Kidney epithelial cell (primary cell): ENCODE measurements around the gene TBC1D22A. TPM values are rescaled to one million over a fixed set of nuclear protein-coding genes. Genes with fewer than 3 reads are reported as not detected.

ENCODE experiments used
- DNase-seq: peaks from one replicate; pipeline ENCODE4 v3.0.0-alpha.2; 2010; ENCODE audit warnings: low read depth
- H3K27me3 ChIP-seq: 2 replicates; pipeline ENCODE4 v1.6.0; 2011; ENCODE audit warnings: low read length; ENCODE audit not compliant: control insufficient read depth, insufficient read depth
- H3K36me3 ChIP-seq: 2 replicates; pipeline ENCODE4 v1.5.1; 2011; ENCODE audit warnings: low read length; ENCODE audit not compliant: control insufficient read depth, insufficient read depth
- H3K4me3 ChIP-seq: 2 replicates; pipeline ENCODE4 v1.5.1; 2011; ENCODE audit warnings: low read depth, mild to moderate bottlenecking, control low read depth, low read length
- CTCF ChIP-seq: IDR thresholded peaks from 2 replicates; pipeline ENCODE4 v1.5.1; 2011; ENCODE audit warnings: mild to moderate bottlenecking, moderate library complexity, low read length, control low read depth, inconsistent platforms; ENCODE audit not compliant: insufficient read depth, poor library complexity, severe bottlenecking
- total RNA-seq: library from RNA; depleted of rRNA; stranded (reverse); fragments of >200 nt; gene quantifications from 2 replicates; pipeline ENCODE4 v1.2.3, GENCODE V29; 2015

TBC1D22A gene
- total RNA-seq, 1 donor from 2014 or later = 25.7 TPM

DNA sequence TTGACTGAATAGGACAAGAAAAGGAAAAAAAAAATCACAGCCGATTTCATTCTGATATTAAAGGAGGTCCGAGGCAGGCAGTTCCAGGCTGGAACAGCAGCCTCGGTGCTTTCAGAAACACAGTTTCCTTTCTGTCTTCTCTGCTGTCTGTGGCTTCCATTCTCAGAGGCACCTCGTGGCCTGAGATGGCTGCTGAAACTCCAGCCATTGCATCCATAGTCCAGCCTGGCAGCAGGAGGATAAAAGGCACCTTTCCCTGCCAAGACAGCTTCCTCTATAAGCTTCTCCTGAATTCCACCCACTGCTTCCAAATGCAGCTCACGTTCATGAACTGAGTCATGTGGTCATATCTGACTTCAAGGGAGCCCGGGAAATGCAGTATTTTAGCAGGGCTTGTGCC lies 390.5 kb downstream of the TBC1D22A start:
- H3K4me3 ChIP-seq = no peak overlapping the region
- peaks cover 1% of the 10 kb centered on the region for H3K36me3 ChIP-seq
- no peak for TF ChIP-seq CTCF
- H3K27me3 ChIP-seq = no peaks in the 10 kb centered on the region
- DNase-seq = no peak

DNA sequence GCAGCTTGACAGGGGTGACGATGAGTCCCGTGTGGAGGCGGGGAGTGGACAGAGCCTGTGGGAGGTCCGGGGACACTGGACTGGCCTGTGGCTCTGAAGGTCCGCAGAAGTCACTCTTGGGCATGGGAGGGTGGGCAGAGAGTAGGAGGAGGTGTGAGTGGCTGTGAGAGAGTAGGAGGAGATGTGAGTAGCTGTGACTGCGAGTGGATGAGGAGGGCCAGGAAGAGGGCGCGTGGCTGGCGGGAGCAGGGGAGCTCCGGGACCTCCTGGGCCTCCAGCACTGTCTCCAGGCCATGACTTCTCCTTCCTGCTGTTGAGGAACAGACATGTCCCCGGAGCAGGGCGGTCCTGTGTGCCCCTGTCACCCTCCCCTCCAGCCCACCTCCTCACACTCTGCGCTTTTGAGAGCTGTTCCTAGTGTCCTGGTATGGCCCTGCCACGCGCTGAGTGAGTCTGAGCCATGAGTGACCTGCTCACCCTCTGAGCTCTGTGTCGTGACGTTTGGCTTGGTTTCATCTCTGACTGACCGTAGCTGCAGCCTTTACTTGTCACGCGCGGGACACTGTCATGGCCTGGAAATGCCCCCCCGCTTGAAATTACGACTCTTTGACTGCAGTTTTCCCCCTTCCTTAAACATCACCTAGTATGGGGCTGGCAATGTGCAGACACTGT lies 391.5 kb downstream of the TBC1D22A start:
- TF ChIP-seq CTCF = no peak
- H3K36me3 ChIP-seq = peaks cover 1% of the 10 kb centered on the region
- H3K27me3 ChIP-seq = no peaks in the 10 kb centered on the region
- no peak overlapping the region for H3K4me3 ChIP-seq
- DNase-seq = no peak

DNA sequence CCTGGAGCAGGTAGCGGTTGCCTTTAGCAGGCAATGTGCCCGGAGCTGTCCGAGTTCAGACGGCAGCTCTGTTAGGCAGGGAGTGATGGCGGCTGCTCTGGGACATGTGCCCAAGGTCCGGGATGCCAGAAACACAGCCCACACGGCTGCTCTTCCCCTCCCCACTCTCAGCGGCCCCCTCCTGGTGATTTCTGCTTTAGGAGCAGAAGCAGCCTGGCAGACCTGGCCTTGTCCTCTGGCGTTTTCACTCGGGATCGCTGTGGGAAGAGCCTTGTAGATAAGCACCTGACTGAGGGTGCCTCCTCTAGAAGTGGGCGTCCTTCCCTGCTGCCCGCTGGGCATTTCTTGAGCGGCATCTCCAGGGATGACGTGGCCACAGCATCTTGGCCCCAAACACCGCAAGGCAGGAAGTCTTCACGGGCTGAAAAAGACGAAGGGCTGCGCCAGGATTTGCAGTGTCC lies 392.2 kb downstream of the TBC1D22A start:
- no peak for DNase-seq
- no peak for TF ChIP-seq CTCF
- Histone ChIP-seq H3K27me3 (no peaks in the 10 kb centered on the region), H3K36me3 (peaks cover 1% of the 10 kb centered on the region), H3K4me3 (no peak overlapping the region)

- H3K36me3 ChIP-seq = peaks cover 1% of the 10 kb centered on the region
- H3K27me3 ChIP-seq = no peaks in the 10 kb centered on the region
- no peak for TF ChIP-seq CTCF
- DNase-seq = no peak
- no peak overlapping the region for H3K4me3 ChIP-seq
These were observed 392.9 kb downstream of the TBC1D22A start for GRCh38 chr22:47155131-47155885.

GRCh38 chr22:47155912-47156311 lies 393.5 kb downstream of the TBC1D22A start:
- no peak for TF ChIP-seq CTCF
- H3K36me3 ChIP-seq = peaks cover 1% of the 10 kb centered on the region
- no peak for DNase-seq
- no peak overlapping the region for H3K4me3 ChIP-seq
- H3K27me3 ChIP-seq = no peaks in the 10 kb centered on the region
